NCI-H1092 (cell line): ENCODE data around the gene SLITRK3.
A peak's percentile ranks its signal among the peaks of the same experiment; 100 is the strongest.
"Not testable (repeated sequence)": the region's sequence is repeated elsewhere in the genome, so short reads cannot be mapped to it uniquely, and the experiment has no call there.

Source experiments
- DNase-seq: peaks from one replicate; lab custom pipeline; 2025; lab: John Stamatoyannopoulos, UW

SLITRK3 gene

DNA sequence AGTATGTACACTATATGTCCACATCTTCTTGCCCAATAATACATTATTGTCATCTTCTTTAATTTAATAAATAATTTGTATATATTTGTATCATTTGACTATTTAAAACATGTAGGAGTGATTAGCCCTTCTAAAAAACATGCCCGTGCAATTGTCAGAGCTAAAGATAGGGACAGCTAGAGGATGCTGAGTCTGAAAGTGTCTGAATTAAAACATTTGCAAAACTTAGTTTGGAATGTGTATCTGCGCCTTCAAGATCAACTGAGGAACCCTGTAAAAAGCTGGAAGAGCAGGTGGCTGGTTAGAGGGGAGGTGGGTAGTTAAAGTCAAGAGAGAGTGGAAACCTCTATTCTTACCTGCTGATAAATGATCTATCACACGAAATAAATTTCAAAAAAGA, 4.7 kb downstream of the SLITRK3 start:
- no peak for DNase-seq

DNA sequence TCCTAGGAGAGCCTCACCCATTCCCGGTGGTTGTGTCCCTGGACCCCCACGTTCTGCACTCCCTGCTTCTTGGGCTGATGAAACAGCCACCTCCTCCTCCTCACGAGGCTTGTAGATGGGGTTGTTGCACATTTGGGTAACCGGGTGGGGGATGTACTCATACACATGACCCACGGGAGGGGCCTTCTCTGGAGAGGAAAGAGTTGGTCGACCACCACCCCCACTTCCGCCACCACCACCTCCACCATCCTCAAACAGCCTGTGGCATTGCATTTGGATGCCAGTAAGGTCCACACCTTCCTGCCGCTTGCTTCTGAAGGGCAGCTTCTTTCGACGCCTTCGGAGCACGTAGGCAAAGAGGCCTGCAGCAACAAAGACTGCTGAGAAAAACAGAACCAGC, 7.7 kb downstream of the SLITRK3 start:
- DNase-seq = no peak

DNA sequence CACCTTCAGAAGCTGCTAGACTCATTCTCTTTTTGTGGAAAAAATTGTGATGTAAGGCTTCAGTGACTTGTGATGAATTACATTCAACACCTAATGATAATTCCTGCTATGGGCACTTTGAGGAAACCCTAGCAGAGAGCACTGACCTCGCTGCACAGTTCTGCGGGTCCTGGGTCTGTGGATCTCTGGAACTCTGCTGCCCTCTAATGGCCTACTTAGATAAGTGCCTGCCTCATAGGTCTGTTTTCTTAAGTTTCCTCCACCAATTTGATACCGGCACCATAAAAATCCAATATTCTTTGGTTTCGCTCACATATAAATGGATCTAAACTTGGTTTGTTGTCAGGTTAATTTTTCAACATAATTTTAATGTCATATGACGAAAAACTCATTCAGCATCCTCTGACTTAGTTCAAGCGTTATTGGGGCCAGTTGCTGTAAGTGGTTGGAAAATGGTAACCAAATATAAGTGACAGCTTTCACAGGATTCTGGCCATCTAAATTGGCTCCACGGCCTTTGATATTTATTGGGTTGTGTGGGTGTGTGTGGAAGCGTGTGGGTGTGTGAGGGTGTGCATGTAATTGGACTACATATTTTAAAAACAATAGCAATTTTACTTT, 10.4 kb downstream of the SLITRK3 start:
- DNase-seq = peak; percentile 66

DNA sequence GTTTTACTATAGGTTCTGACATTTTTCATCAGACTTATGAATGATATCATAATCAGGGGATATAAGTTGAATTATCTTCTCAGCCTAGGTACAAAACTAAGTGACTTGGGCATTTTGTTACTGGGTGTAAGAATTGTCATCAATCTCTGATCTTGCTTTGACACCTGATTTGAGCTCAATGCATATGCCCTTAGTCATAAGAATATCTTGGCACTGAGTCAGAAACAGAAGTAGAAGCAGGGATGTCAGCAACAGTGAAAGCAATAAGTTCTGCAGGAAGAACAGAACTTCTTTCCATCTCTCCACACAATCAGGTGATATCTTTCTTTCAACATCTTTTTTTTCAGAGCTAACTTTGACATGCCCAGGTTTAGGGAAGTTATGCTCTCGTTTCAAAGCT, 14.6 kb downstream of the SLITRK3 start:
- no peak for DNase-seq

DNA sequence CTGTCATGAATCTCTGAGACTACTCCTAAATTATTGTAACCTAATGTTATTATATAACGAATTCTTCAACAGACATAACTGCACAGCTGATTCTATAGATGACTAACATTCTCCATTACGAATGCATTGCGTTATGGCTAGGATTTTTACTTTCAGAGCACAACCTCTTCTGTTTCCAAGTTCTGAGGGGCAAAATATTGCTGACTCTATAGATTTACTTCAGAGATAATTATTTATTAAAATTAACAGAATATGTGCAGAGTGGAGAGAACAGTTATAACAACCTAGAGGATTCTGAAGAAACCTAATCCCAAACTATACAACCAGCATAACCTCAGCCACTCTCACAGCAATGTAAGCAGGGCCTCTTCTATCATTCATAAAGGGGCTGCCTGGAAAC, 25.9 kb downstream of the SLITRK3 start:
- DNase-seq = no peak

DNA sequence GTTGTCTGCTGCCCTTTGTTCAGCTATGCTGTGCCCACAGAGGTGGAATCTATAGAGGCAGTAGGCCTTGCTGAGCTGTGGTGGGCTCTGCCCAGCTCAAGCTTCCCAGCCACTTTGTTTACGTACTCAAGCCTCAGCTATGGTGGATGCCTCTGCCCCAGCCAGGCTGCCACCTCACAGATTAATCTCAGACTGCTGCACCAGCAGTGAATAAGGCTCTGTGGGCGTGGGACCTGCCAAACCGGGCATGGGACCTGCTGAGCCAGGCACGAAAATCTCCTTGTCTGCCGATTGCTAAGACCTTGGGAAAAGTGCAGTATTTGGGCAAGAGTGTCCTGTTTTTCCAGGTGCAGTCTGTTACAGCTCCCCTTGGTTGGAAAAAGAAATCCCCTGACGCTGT, 26.8 kb downstream of the SLITRK3 start:
- DNase-seq = no peak

DNA sequence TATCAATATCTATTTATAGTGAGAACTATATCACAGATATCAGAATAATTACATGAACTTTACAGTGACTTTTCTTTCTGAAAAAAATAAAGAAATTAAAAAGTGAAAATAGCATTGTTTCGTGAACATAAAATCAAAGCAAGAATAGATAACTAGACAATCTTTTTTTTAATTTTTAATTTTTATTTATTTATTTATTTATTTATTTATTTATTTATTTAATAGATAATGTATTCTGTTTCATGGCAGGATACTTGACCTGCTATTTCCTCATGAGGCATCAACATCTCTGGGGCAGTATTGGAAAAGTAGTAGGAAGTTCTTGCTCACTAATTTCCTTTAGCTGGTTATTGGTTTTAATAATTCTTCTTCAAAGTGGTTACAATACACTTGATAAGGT, 33.3 kb downstream of the SLITRK3 start:
- no peak for DNase-seq

DNA sequence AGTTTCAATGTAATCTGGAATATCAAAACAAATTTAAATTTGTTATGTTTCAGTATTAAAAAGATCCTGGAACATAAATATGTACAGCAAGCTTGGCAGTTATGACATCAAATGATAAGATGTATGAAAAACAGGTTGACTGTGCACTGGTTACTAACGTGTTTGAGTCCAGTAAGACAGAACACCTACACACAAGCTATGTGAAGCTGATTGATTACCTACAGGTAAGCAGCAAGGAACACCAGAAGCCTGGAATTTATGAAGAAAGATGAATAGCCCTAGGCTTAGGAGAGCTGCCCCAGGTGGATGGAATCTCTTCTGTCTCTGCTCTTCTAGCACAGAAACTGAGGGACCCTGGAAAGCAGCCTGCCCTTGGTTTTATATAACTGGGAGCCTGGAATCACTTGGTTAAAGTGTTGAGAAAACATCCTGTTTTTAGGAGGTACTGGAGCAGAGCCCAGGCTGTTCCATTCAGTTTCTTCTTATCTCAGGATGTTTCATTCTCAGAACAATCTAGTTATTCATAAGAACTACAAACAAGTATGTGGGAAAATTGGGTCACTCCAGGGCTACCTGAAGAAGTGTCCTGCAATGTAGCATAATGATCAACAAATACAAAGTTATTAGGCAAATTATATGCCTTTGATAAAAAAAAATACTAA, 36.3 kb downstream of the SLITRK3 start:
- peak; percentile 1 for DNase-seq

DNA sequence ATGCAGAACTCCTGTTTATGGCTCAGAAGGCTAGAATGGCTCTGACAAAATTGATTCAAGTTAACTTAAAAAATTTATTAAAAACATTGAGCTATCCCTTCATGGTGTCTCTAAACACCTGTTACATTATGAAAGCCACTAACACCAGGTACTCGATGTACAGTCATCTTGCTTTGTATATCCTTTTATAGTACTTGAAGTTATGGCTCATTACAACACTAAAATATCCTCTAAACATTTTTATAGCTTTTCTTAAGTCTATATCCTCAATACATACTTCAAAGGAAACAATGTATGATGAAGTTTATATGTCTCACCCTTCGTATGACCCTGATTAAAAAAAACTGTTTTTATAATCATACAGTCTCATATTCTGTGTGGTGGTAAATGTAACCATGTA, 38.2 kb downstream of the SLITRK3 start:
- DNase-seq = no peak

DNA sequence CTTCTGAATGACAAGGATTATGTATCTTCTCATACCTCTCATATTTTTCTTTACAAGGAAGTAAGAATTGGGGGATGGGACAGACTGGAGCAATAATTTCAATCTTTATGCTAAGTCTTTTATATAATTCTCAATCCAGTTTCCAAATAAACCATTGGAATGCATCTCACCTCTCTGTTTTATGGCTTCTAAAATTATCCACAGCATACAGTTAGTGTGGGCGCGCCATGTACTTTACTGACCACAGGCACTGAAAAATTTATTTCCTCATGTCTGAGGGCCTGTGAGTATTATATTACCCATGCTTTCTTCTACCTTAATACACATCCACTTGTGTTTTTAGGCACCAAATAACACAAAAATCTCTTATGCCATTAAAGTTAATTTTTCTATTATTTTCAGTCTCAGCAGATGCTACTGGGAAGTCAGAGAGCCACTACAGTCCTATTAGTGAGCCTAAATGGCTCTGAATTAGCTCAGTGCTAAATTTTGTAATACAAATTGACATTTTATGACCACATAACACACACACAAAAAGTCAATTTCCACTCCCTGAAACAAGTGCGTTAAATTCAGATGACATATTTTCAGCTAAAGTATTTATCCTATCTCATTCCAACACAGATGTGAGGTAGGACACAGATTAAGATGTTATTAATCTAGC, 39.3 kb downstream of the SLITRK3 start:
- DNase-seq = no peak

DNA sequence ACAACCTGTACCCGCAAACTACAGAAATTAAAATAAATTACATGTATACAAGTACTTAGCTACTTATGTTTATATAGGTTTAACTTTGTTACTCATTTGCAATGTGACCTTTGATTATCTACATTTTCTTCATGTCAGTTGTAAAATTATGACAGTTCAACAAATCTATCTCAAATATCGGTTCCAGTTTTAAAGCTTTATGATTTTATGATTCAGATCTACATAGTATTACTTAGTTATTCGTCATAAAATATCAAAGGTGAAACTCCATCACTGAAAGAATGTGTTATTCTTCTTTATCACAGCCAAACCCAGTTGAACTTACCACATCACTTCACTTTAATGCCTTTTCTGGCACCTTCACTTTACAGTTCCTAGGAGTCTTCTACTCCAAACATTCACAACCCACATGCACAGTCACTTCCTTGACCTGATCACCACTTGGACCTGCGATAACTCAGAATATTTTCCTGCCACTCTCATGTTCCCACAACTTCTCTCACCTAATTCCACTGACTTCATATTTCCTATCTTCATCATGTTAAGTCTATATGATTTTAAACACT, 47.2 kb downstream of the SLITRK3 start:
- no peak for DNase-seq

DNA sequence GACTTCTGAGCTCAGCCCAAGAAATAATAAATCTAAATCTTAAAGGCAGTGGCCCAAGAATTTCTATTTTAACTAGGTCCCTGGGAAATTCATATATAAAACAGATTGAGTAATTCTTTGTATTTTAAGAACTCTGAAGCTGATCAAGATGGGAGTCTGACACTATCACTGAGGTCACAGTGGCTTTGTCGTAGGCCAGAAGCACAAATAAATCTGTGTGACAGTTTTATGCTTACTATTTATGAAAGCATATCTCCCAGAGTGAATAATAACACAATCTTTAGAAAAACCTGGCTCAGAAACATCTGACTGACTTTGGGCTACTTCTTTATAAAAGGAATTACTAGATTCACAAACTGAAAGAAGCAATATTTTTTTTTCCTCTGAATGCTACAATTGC, 51.9 kb downstream of the SLITRK3 start:
- no peak for DNase-seq

DNA sequence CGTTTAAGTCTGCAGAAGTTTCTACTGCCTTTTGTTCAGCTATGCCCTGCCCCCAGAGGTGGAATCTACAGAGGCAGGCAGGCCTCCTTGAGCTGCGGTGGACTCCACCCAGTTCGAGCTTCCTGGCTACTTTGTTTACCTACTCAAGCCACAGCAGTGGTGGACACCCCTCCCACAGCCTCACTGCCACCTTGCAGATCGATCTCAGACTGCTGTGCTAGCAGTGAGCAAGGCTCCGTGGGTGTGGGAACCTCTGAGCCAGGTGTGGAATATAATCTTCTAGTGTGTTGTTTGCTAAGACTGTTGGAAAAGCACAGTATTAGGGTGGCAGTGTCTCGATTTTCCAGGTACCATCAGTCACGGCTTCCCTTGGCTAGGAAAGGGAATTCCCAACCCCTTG, 56.3 kb downstream of the SLITRK3 start:
- not testable (repeated sequence) for DNase-seq
